Measurements from ENCODE around the gene BRMS1L. TPM values are rescaled to one million over a fixed set of nuclear protein-coding genes. Genes with fewer than 3 reads are reported as not detected.

BRMS1L gene
- total RNA-seq, 4 donors from 2014 or later = 4.8 to 11.7 (median 8.3) TPM

DNA sequence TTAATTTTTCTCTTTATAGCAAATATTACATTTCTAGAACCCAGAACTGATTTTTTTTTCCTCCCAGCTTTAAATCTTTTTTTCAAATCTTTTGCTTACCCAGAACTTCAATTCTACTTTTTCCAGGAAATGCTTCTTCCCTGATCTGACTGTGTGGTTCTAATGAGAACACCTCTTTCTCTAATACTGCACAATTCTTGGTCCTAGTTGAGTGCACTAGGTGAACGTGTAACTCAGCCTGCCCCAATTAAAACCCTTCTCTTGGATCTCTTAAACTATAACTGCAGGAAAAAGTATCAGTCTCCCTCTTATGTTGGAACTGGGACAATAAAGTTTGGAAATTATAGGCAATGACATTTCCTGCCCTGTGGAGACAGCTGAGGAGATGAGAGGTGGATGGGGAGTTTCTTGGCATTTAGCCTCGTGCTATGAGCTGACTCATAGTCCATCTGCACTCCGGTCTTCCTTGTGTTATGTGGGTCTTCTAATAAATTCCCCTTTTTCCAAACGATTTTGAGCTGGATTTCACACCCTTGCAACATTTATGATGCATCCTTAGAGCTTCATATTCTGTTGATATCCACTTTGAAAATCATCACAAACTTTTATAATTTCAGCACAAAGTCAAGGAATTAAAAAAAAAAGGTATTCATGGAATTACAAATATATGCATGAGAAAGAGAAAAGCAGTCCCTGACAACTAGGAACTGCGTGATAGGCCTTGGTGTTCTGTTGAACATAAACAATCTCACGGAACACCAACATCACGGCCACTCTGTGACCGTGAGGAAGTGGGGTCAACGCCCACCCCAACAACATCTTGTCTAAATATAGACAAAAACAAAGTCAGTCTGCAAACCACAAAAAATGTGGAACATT is 52.4 kb downstream of the BRMS1L start:
- H3K27ac ChIP-seq = peak overlapping the region in 1 of 4 donors; percentile 65
- no peak overlapping the region for H3K4me3 ChIP-seq
- peak in 1 of 2 donors; percentile 29 for DNase-seq (ENCODE audit: low spot score in 2 of 2)
- H3K4me1 ChIP-seq = peaks cover 0 to 17% (median 9%) of the 10 kb centered on the region in 4 donors
- no peaks in the 10 kb centered on the region for H3K36me3 ChIP-seq
- TF ChIP-seq POLR2A (IDR thresholded peaks at IDR 0.05) (no peak), EP300 (IDR thresholded peaks at IDR 0.05) (no peak)
- TF ChIP-seq, protein P1, sequence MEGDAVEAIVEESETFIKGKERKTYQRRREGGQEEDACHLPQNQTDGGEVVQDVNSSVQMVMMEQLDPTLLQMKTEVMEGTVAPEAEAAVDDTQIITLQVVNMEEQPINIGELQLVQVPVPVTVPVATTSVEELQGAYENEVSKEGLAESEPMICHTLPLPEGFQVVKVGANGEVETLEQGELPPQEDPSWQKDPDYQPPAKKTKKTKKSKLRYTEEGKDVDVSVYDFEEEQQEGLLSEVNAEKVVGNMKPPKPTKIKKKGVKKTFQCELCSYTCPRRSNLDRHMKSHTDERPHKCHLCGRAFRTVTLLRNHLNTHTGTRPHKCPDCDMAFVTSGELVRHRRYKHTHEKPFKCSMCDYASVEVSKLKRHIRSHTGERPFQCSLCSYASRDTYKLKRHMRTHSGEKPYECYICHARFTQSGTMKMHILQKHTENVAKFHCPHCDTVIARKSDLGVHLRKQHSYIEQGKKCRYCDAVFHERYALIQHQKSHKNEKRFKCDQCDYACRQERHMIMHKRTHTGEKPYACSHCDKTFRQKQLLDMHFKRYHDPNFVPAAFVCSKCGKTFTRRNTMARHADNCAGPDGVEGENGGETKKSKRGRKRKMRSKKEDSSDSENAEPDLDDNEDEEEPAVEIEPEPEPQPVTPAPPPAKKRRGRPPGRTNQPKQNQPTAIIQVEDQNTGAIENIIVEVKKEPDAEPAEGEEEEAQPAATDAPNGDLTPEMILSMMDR (IDR thresholded peaks at IDR 0.05) = no peak
- no peaks in the 10 kb centered on the region for H3K9me3 ChIP-seq
- 14 to 17% methylated on average over 9 of the region's 9 CpGs for WGBS, 2 donors
- H3K27me3 ChIP-seq = no peaks in the 10 kb centered on the region

DNA sequence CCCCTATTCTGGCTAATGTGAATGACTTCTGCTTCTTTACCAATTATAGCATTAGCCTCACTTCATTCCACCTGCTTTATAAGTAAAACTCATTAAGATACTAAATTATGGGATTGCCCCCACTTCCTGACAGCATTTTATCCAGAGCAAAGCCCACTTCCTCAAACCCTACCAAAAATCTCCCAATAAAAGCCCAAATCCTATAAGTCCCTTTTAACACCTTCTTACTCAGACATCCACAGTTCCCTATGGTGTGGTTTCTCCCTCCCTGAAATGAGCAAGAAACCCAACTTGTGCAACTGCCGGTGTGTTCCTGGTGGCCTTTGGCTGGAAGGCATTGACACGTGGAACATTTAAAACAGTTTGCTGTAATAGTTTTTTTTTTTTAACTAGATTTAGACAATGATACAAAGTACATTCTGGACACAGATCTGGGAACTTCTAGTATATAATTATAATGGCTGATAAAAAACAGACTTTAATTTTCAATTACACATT is 53.1 kb downstream of the BRMS1L start:
- H3K27me3 ChIP-seq = no peaks in the 10 kb centered on the region
- TF ChIP-seq POLR2A (IDR thresholded peaks at IDR 0.05) = no peak
- TF ChIP-seq EP300 (IDR thresholded peaks at IDR 0.05) = no peak
- TF ChIP-seq, protein P1 (IDR thresholded peaks at IDR 0.05) = no peak
- H3K4me3 ChIP-seq = no peak overlapping the region
- H3K27ac ChIP-seq = peak overlapping the region in 1 of 4 donors; percentile 37
- no peaks in the 10 kb centered on the region for H3K36me3 ChIP-seq
- H3K4me1 ChIP-seq = peaks cover 0 to 21% (median 9%) of the 10 kb centered on the region in 4 donors
- DNase-seq (ENCODE audit: low spot score in 2 of 2) = no peak
- WGBS, 2 donors = 40 to 42% methylated on average over 2 of the region's 2 CpGs
- H3K9me3 ChIP-seq = no peaks in the 10 kb centered on the region

DNA sequence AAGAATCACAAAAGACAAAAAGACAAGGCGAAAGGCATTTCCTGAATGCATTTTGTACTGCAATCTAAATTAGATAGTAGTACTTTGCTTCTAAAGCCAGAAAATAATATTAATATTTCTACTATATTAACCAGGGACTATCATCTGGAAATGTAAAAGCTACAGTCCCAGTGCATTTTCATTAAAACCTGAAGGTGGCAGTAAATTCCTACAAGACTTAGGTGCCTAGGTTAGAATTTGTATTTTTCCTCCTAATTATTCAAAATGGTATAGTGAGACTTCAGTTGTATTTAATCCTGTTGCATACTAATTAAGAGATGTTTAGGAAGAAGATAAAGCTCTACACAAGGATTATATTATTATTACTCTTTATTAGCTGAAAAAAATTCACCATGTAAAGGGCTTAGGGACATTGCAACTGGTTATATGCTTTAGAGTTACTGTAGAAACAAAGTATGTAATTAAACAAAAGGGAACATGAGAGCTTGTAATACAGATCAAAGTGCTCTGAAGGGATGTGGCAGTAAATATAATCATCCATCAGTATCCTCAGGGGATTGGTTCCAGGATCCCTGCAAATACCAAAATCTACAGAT is 53.6 kb downstream of the BRMS1L start:
- no peak overlapping the region for H3K27ac ChIP-seq
- H3K36me3 ChIP-seq = no peaks in the 10 kb centered on the region
- no peaks in the 10 kb centered on the region for H3K9me3 ChIP-seq
- H3K4me1 ChIP-seq = peaks cover 0 to 21% (median 9%) of the 10 kb centered on the region in 4 donors
- 77 to 84% methylated on average over 1 of the region's 1 CpG for WGBS, 2 donors
- no peak overlapping the region for H3K4me3 ChIP-seq
- H3K27me3 ChIP-seq = no peaks in the 10 kb centered on the region
- TF ChIP-seq EP300 (IDR thresholded peaks at IDR 0.05) (no peak), POLR2A (IDR thresholded peaks at IDR 0.05) (no peak)
- TF ChIP-seq, protein P1 (IDR thresholded peaks at IDR 0.05) = peak in 4 of 5 experiments; percentile 17 to 42 (median 36)
- DNase-seq (ENCODE audit: low spot score in 2 of 2) = no peak

DNA sequence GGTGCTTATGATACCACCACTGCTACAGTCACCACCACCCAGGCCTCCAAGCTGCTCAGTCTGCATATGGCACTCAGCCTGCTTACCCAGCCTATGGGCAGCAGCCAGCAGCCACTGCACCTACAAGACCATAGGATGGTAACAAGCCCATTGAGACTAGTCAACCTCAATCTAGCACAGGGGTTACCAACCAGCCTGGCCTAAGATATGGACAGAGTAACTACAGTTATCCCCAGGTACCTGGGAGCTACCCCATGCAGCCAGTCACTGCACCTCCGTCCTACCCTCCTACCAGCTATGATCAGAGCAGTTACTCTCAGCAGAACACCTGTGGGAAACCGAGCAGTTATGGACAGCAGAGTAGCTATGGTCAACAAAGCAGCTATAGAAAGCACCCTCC is 55.1 kb downstream of the BRMS1L start:
- peaks cover 0 to 21% (median 9%) of the 10 kb centered on the region in 4 donors for H3K4me1 ChIP-seq
- 89 to 92% methylated on average over 2 of the region's 2 CpGs for WGBS, 2 donors
- no peaks in the 10 kb centered on the region for H3K27me3 ChIP-seq
- H3K36me3 ChIP-seq = no peaks in the 10 kb centered on the region
- H3K27ac ChIP-seq = no peak overlapping the region
- TF ChIP-seq POLR2A (IDR thresholded peaks at IDR 0.05) (no peak), EP300 (IDR thresholded peaks at IDR 0.05) (no peak)
- TF ChIP-seq, protein P1 (IDR thresholded peaks at IDR 0.05) = no peak
- H3K4me3 ChIP-seq = no peak overlapping the region
- DNase-seq (ENCODE audit: low spot score in 2 of 2) = no peak
- H3K9me3 ChIP-seq = no peaks in the 10 kb centered on the region
